Measurements from ENCODE around the gene DHRS2. TPM values are rescaled to one million over a fixed set of nuclear protein-coding genes. Genes with fewer than 3 reads are reported as not detected.

The DHRS2 gene
- not detected in 2 replicates for total RNA-seq

DNA sequence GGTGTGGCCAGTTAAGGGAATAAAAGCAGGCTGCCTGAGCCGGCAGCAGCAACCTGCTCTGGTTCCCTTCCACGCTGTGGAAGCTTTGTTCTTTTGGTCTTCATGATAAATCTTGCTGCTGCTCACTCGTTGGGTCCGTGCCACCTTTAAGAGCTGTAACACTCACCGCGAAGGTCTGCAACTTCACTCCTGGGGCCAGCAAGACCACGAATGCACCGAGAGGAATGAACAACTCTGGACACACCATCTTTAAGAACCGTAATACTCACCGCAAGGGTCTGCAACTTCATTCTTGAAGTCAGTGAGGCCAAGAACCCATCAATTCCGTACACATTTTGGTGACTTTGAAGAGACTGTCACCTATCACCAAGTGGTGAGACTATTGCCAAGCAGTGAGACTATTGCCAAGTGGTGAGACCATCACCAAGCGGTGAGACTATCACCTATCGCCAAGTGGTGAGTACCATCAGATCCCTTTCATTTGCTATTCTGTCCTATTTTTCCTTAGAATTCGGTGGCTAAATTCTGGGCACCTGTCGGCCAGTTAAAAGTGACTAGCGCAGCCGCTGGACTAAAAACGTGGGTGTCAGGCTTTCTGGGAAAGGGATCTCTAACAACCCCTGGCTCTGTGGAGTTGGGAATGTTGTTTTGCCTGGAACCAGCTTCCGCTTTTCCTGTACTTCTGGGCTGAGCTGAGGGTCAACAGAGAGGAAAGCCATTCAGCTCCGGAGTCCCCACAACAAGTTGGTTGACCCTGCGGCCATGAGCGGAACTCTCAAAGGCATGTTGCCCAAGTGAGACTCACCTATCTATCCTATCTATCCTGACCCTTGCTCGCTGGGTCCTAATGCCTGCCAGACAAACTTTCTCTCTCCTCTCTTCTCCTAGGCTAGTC lies at the start of gene DHRS2:
TSS of gene DHRS2 (plus strand) at position 48 of the 895 bp plus-strand sequence. CDS start 2,501 bp downstream, outside the sequence.

Other genes starting within 250 kb of the DHRS2 start
- gene MYH6, start 228.1 kb upstream of the DHRS2 start, total RNA-seq = not detected in 2 replicates
- gene MYH7, start 200.7 kb upstream of the DHRS2 start, total RNA-seq = not detected in 2 replicates
- gene NGDN, start 166.7 kb upstream of the DHRS2 start, total RNA-seq = 35.8 and 56.2 TPM in 2 replicates
- gene ZFHX2, start 84.6 kb upstream of the DHRS2 start, total RNA-seq = 0.14 and 0.22 TPM in 2 replicates
- 14.7 and 20.6 TPM in 2 replicates for gene THTPA, start 80.1 kb upstream of the DHRS2 start, total RNA-seq
- 10.5 and 12.6 TPM in 2 replicates for gene AP1G2, start 68.6 kb upstream of the DHRS2 start, total RNA-seq
- not detected in 2 replicates for gene JPH4, start 57.6 kb upstream of the DHRS2 start, total RNA-seq

All from placental pericyte (primary cell).